DMS53 treated with DMSO at 0.1 percent for 48 hours (cell line): ENCODE data around the gene KLF1.
A peak's percentile ranks its signal among the peaks of the same experiment; 100 is the strongest.
"Not testable (repeated sequence)": the region's sequence is repeated elsewhere in the genome, so short reads cannot be mapped to it uniquely, and the experiment has no call there.

Source experiments
- DNase-seq: peaks from one replicate; lab custom pipeline; 2025; ENCODE audit not compliant: unreplicated experiment; lab: John Stamatoyannopoulos, UW

The KLF1 gene

GRCh38 chr19:12891553-12892021 lies 4.6 kb upstream of the KLF1 start:
- DNase-seq, result no peak

GRCh38 chr19:12890787-12891552 lies 4.0 kb upstream of the KLF1 start, which contains the start of gene GCDH:
Gene GCDH, plus strand, starts transcription at chr19:12891160. Its CDS starts 145 bp downstream, at chr19:12891305.
- peak; percentile 95 for DNase-seq

- not testable (repeated sequence) for DNase-seq
These were observed 3.3 kb upstream of the KLF1 start for GRCh38 chr19:12890299-12890786.

GRCh38 chr19:12888006-12888603 lies 1.1 kb upstream of the KLF1 start:
- DNase-seq, result no peak

- no peak for DNase-seq
These were observed 391 bp downstream of the KLF1 start for GRCh38 chr19:12886651-12886968.

- DNase-seq, result no peak
These were observed 1.0 kb downstream of the KLF1 start for GRCh38 chr19:12885749-12886650.

- peak; percentile 85 for DNase-seq
These were observed 1.9 kb downstream of the KLF1 start for GRCh38 chr19:12884926-12885748.

GRCh38 chr19:12884627-12884925 lies 2.4 kb downstream of the KLF1 start:
- no peak for DNase-seq

- no peak for DNase-seq
These were observed 2.8 kb downstream of the KLF1 start for GRCh38 chr19:12884202-12884601.

GRCh38 chr19:12882589-12882988 lies 4.4 kb downstream of the KLF1 start:
- no peak for DNase-seq

GRCh38 chr19:12881172-12881808 lies 5.7 kb downstream of the KLF1 start, which contains the start of gene DNASE2:
Gene DNASE2, minus strand, starts transcription at chr19:12881449. Its CDS starts 74 bp downstream, at chr19:12881375.
- DNase-seq, result peak; percentile 83

- no peak for DNase-seq
These were observed 6.3 kb downstream of the KLF1 start for GRCh38 chr19:12880551-12881171.

- no peak for DNase-seq
These were observed 11.9 kb downstream of the KLF1 start for GRCh38 chr19:12875086-12875485.

- DNase-seq, result no peak
These were observed 12.9 kb downstream of the KLF1 start for GRCh38 chr19:12873891-12874745.

GRCh38 chr19:12872941-12873890 lies 13.8 kb downstream of the KLF1 start:
- peak; percentile 88 for DNase-seq

GRCh38 chr19:12872255-12872654 lies 14.7 kb downstream of the KLF1 start:
- DNase-seq, result no peak

- no peak for DNase-seq
These were observed 15.3 kb downstream of the KLF1 start for GRCh38 chr19:12871681-12872080.
